IMR-90 (cell line): ENCODE results near the gene HDAC5.

Experiments used
- BHLHE40 ChIP-seq: fragments of 150-350 bp; IDR thresholded peaks from 2 replicates; pipeline ENCODE4 v1.6.1; 2016; ENCODE audit warnings: mild to moderate bottlenecking, low read depth, low read length
- CEBPB ChIP-seq: IDR thresholded peaks from 2 replicates; pipeline ENCODE4 v1.6.1; 2012; ENCODE audit warnings: low read depth, low read length, improper control_type of control experiment
- CTCF ChIP-seq: conservative IDR thresholded peaks from 2 replicates; pipeline ENCODE4 v1.5.1; 2012; ENCODE audit warnings: mild to moderate bottlenecking, low read depth, low read length, improper control_type of control experiment
- ELK1 ChIP-seq: fragments of 150-350 bp; IDR thresholded peaks from 2 replicates; pipeline ENCODE4 v1.6.1; 2016; ENCODE audit warnings: low read depth, mild to moderate bottlenecking, low read length, moderate library complexity, borderline replicate concordance
- MAFK ChIP-seq: IDR thresholded peaks from 2 replicates; pipeline ENCODE4 v1.6.1; 2012; ENCODE audit warnings: low read depth, low read length, improper control_type of control experiment
- MXI1 ChIP-seq: IDR thresholded peaks from 2 replicates; pipeline ENCODE4 v1.6.1; 2012; ENCODE audit warnings: low read depth, mild to moderate bottlenecking, low read length, moderate library complexity, borderline replicate concordance
- POLR2A ChIP-seq: IDR thresholded peaks from 2 replicates; pipeline ENCODE4 v1.6.1; 2012; ENCODE audit warnings: mild to moderate bottlenecking, low read depth, low read length
- RAD21 ChIP-seq: IDR thresholded peaks from 2 replicates; pipeline ENCODE4 v1.6.1; 2012; ENCODE audit warnings: low read length, improper control_type of control experiment
- RCOR1 ChIP-seq: IDR thresholded peaks from 2 replicates; pipeline ENCODE4 v1.6.1; 2012; ENCODE audit warnings: mild to moderate bottlenecking, low read length, improper control_type of control experiment; ENCODE audit not compliant: insufficient replicate concordance
- RFX5 ChIP-seq: IDR thresholded peaks from 2 replicates; pipeline ENCODE4 v1.8.0; 2012; ENCODE audit warnings: low read depth, mild to moderate bottlenecking, low read length, moderate library complexity
- SMC3 ChIP-seq: fragments of 150-350 bp; IDR thresholded peaks from 2 replicates; pipeline ENCODE4 v1.6.1; 2016; ENCODE audit warnings: low read depth, mild to moderate bottlenecking, antibody characterized with exemption, low read length, moderate library complexity
- USF2 ChIP-seq: fragments of 150-350 bp; IDR thresholded peaks from 2 replicates; pipeline ENCODE4 v1.6.1; 2017; ENCODE audit warnings: mild to moderate bottlenecking, antibody characterized with exemption, low read length, low read depth

- no peak for TF ChIP-seq RAD21
- no peak for TF ChIP-seq CTCF
- no peak for TF ChIP-seq MAFK
- TF ChIP-seq SMC3, result no peak
- no peak for TF ChIP-seq CEBPB
- TF ChIP-seq POLR2A, result peak; percentile 38; the same call in 1 of the 2 replicates
- no peak for TF ChIP-seq RFX5
- no peak for TF ChIP-seq RCOR1
- TF ChIP-seq ELK1, result no peak
- TF ChIP-seq USF2, result no peak
- TF ChIP-seq BHLHE40, result no peak
- no peak for TF ChIP-seq MXI1
Measured at GRCh38 chr17:44124118-44124438, 637 bp upstream of the HDAC5 start.
